ENCODE results near the gene PODN.

DNA sequence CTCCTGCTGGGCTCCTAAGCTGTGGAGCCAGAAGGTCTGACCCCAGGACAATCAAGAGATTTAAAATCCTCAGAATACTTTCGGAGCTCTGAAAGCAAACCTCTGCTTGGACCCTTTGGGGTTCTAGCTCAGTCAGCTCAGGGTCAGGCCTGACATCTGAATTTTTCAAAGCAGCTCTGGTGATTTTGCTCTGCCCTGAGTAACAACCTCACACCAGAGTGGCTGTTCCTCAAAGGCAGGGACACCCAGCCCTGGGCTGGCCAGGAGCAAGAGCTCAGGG, 68.5 kb downstream of the PODN start:
- TF ChIP-seq POLR2A (IDR thresholded peaks at IDR 0.05): no peak
- TF ChIP-seq, protein P1, sequence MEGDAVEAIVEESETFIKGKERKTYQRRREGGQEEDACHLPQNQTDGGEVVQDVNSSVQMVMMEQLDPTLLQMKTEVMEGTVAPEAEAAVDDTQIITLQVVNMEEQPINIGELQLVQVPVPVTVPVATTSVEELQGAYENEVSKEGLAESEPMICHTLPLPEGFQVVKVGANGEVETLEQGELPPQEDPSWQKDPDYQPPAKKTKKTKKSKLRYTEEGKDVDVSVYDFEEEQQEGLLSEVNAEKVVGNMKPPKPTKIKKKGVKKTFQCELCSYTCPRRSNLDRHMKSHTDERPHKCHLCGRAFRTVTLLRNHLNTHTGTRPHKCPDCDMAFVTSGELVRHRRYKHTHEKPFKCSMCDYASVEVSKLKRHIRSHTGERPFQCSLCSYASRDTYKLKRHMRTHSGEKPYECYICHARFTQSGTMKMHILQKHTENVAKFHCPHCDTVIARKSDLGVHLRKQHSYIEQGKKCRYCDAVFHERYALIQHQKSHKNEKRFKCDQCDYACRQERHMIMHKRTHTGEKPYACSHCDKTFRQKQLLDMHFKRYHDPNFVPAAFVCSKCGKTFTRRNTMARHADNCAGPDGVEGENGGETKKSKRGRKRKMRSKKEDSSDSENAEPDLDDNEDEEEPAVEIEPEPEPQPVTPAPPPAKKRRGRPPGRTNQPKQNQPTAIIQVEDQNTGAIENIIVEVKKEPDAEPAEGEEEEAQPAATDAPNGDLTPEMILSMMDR (IDR thresholded peaks at IDR 0.05): no peak
